ENCODE results near the gene ZNF672. TPM values are rescaled to one million over a fixed set of nuclear protein-coding genes. Genes with fewer than 3 reads are reported as not detected.
A peak's percentile ranks its signal among the peaks of the same experiment; 100 is the strongest.

ZNF672 gene
- total and polyA plus RNA-seq, 2 of the 4 experiments (the other 2 are of a cell fraction) = 6.6 to 12.6 TPM

GRCh38 chr1:248857201-248857600 lies 19.2 kb downstream of the ZNF672 start:
- ChIA-PET CTCF (no interaction called here), POLR2A (ENCODE audit: unreplicated experiment) (no interaction called here)
- Histone ChIP-seq H3K9me1 (ENCODE audit: insufficient read depth, low read length) (peaks cover 21% of the 10 kb centered on the region; the same call in 1 of the 2 replicates), H3K27ac (ENCODE audit: insufficient read depth, low read length) (no peak overlapping the region), H2BK5ac (ENCODE audit: low read depth, low read length, poor library complexity, severe bottlenecking) (no peak overlapping the region), H3K4me1 (ENCODE audit: control insufficient read depth, insufficient read depth, low read length) (peaks cover 13% of the 10 kb centered on the region), H2AK9ac (replicated peaks; ENCODE audit: low read depth, low read length, poor library complexity) (peak overlapping the region; percentile 99), H2BK20ac (ENCODE audit: low read depth, low read length) (no peak overlapping the region), H3K4ac (ENCODE audit: low read depth, low read length) (peak overlapping the region; percentile 94), H2BK15ac (ENCODE audit: low read depth, low read length) (no peak overlapping the region), H4K91ac (ENCODE audit: insufficient read depth, low read depth, low read length) (no peak overlapping the region), H3K4me2 (ENCODE audit: low read depth, low read length) (peak overlapping the region; percentile 99; the same call in 1 of the 2 replicates), H4K5ac (ENCODE audit: low read depth, low read length) (no peak overlapping the region), H3K56ac (ENCODE audit: extremely low read depth, insufficient read depth, low read length) (no peak overlapping the region; the same call in 1 of the 2 replicates), H3K18ac (ENCODE audit: low read depth, low read length) (no peak overlapping the region), H2AFZ (replicated peaks; ENCODE audit: low read length, poor library complexity) (no peak overlapping the region), H3K79me1 (ENCODE audit: low read depth in 1 of 2, low read length in 2 of 2) (peaks cover 18 to 36% of the 10 kb centered on the region in 2 experiments), H3K9me3 (ENCODE audit: control insufficient read depth, insufficient read depth, low read length) (no peaks in the 10 kb centered on the region), H3K23ac (ENCODE audit: low read depth, low read length) (0 out of 2 replicates have a peak overlapping the region, but pooled peaks have one; percentile 70), H4K20me1 (ENCODE audit: insufficient read depth, low read length) (no peaks in the 10 kb centered on the region), H3K27me3 (ENCODE audit: control insufficient read depth, insufficient read depth, low read length) (no peaks in the 10 kb centered on the region), H4K8ac (ENCODE audit: low read depth in 2 of 2, low read length in 2 of 2) (peak overlapping the region; percentile 94 to 96; a peak in 2 of 4 replicates), H3K14ac (replicated peaks; ENCODE audit: low read depth, low read length) (0 out of 2 replicates have a peak overlapping the region, but pooled peaks have one; percentile 93), H3K36me3 (ENCODE audit: control insufficient read depth, insufficient read depth, low read length) (peaks cover 18% of the 10 kb centered on the region; the same call in 1 of the 2 replicates), H2BK120ac (ENCODE audit: low read depth, low read length) (no peak overlapping the region), H3K9ac (ENCODE audit: low read depth, low read length) (peak overlapping the region; percentile 76), H2AK5ac (ENCODE audit: low read depth, low read length) (peak overlapping the region; percentile 95), H3K4me3 (ENCODE audit: insufficient read depth, low read depth, low read length) (no peak overlapping the region)
- TF ChIP-seq RCOR1 (IDR thresholded peaks at IDR 0.05; ENCODE audit: insufficient replicate concordance, low read length) = no peak
- no peak for TF ChIP-seq BHLHE40 (IDR thresholded peaks at IDR 0.05; ENCODE audit: low read depth, low read length)
- no CpG with 5 or more reads among the region's 7 CpGs for WGBS, 2 experiments (ENCODE audit: extremely low coverage in 2 of 2, insufficient read length in 1 of 2)
- no peak for ATAC-seq (ENCODE audit: low read depth)
- intact Hi-C loops (cut with micrococcal nuclease) (no loop called here), dilution Hi-C loops (cut with HindIII; ENCODE audit: low sequenced_read_pairs, unreplicated experiment) (no loop called here), in situ Hi-C loops (cut with MboI; ENCODE audit: low sequenced_read_pairs) (no loop called here)
- no TSS peak for BruUV-seq (replicated peaks)
- no peak for DNase-seq

Measured in IMR-90 (cell line).